GM18498 (cell line): ENCODE data around the gene FBXL17.

Experiments
- ATAC-seq: cut with Tn5 transposase; IDR thresholded peaks from one replicate; pipeline ENCODE4 v1.9.1; 2021; ENCODE audit warnings: mild to moderate bottlenecking, moderate library complexity; ENCODE audit not compliant: unreplicated experiment

FBXL17 gene

GRCh38 chr5:107929080-107929479 is 452.8 kb downstream of the FBXL17 start:
- no peak for ATAC-seq

- ATAC-seq: no peak
Measured at GRCh38 chr5:107926121-107926520, 455.8 kb downstream of the FBXL17 start.

GRCh38 chr5:107925200-107925599 is 456.7 kb downstream of the FBXL17 start:
- ATAC-seq: no peak

GRCh38 chr5:107919969-107920368 is 461.9 kb downstream of the FBXL17 start:
- ATAC-seq: no peak

GRCh38 chr5:107919361-107919760 is 462.5 kb downstream of the FBXL17 start:
- ATAC-seq: no peak

- no peak for ATAC-seq
Measured at GRCh38 chr5:107917983-107918382, 463.9 kb downstream of the FBXL17 start.

- ATAC-seq: no peak
Measured at GRCh38 chr5:107916731-107917725, 464.9 kb downstream of the FBXL17 start.

GRCh38 chr5:107915176-107915812 is 466.6 kb downstream of the FBXL17 start:
- no peak for ATAC-seq

- no peak for ATAC-seq
Measured at GRCh38 chr5:107913494-107913893, 468.4 kb downstream of the FBXL17 start.

- no peak for ATAC-seq
Measured at GRCh38 chr5:107900721-107901120, 481.2 kb downstream of the FBXL17 start.

- no peak for ATAC-seq
Measured at GRCh38 chr5:107894361-107894760, 487.5 kb downstream of the FBXL17 start.

GRCh38 chr5:107893642-107894041 is 488.3 kb downstream of the FBXL17 start:
- ATAC-seq: no peak

- no peak for ATAC-seq
Measured at GRCh38 chr5:107889387-107889786, 492.5 kb downstream of the FBXL17 start.

- no peak for ATAC-seq
Measured at GRCh38 chr5:107888541-107888940, 493.4 kb downstream of the FBXL17 start.

GRCh38 chr5:107887166-107887943 is 494.5 kb downstream of the FBXL17 start:
- ATAC-seq: peak; percentile 49

- no peak for ATAC-seq
Measured at GRCh38 chr5:107885601-107886000, 496.3 kb downstream of the FBXL17 start.

GRCh38 chr5:107884871-107885270 is 497.0 kb downstream of the FBXL17 start:
- no peak for ATAC-seq

GRCh38 chr5:107878661-107879060 is 503.2 kb downstream of the FBXL17 start:
- ATAC-seq: no peak

GRCh38 chr5:107876906-107877305 is 505.0 kb downstream of the FBXL17 start:
- ATAC-seq: no peak

GRCh38 chr5:107876261-107876660 is 505.6 kb downstream of the FBXL17 start:
- no peak for ATAC-seq

GRCh38 chr5:107875833-107876232 is 506.1 kb downstream of the FBXL17 start:
- no peak for ATAC-seq
